Prostate gland (tissue), 2 donors: ENCODE data around the gene C13orf42. TPM values are rescaled to one million over a fixed set of nuclear protein-coding genes. Genes with fewer than 3 reads are reported as not detected.

Source experiments
- DNase-seq: peaks from one replicate; pipeline ENCODE4 v3.0.0-alpha.2; 2019; ENCODE audit warnings: low spot score
- H3K27ac ChIP-seq, 2 donors: fragments of 200-600 bp; sonication (generic); 2 replicates each; pipeline ENCODE4 v1.5.1; 2017 to 2019
- H3K27me3 ChIP-seq: fragments of 200-600 bp; sonication (generic); replicated peaks from 2 replicates; pipeline ENCODE4 v1.5.1; 2019; ENCODE audit not compliant: insufficient read depth
- H3K36me3 ChIP-seq, 2 donors: fragments of 200-600 bp; sonication (generic); 1 replicate in 1 of 2; 2 replicates in 1 of 2; pipeline versions ENCODE4 v1.5.1 to v1.8.1; 2017 to 2019
- H3K4me1 ChIP-seq: fragments of 200-600 bp; sonication (generic); replicated peaks from 2 replicates; pipeline ENCODE4 v1.5.1; 2019
- H3K4me3 ChIP-seq, 2 donors: fragments of 200-600 bp; sonication (generic); 2 replicates each; pipeline ENCODE4 v1.5.1; 2017 to 2019
- H3K9me3 ChIP-seq: fragments of 200-600 bp; sonication (generic); 2 replicates; pipeline ENCODE4 v1.5.1; 2017
- POLR2A ChIP-seq: fragments of 450-650 bp; IDR thresholded peaks from one replicate; pipeline ENCODE4 v1.6.1; 2016; ENCODE audit warnings: antibody characterized with exemption, mild to moderate bottlenecking
- POLR2AphosphoS5 ChIP-seq: sonication (generic); formaldehyde crosslinking; IDR thresholded peaks from one replicate; pipeline ENCODE4 v1.6.1; 2017; ENCODE audit warnings: antibody characterized with exemption
- WGBS: methylation state at CpG from one replicate; pipeline ENCODE4 v1.1.5; 2018; 5-methylcytosine and 5-hydroxymethylcytosine counted together
- intact Hi-C: fragments of 100-400 bp; cut with DNase I; formaldehyde crosslinking; loops from one replicate; pipeline ENCODE4 v1.14.2; 2022
- total RNA-seq, 2 donors: library from RNA; depleted of rRNA; stranded (reverse); fragments of >200 nt; gene quantifications; one replicate each; pipeline ENCODE4 v1.1.0, GENCODE V29; 2016
- TF ChIP-seq, protein P1 (sequence below), 4 experiments: fragments of 200-600 bp in 2 of 4; fragments of 450-650 bp in 2 of 4; sonication (generic) in 2 of 4; IDR thresholded peaks; 1 replicate in 3 of 4; 2 replicates in 1 of 4; pipeline ENCODE4 v1.5.1; 2016 to 2019; ENCODE audit warnings: antibody characterized with exemption in 4 of 4, mild to moderate bottlenecking in 2 of 4, moderate library complexity in 2 of 4

Gene C13orf42
- total RNA-seq, 2 donors from 2014 or later: 0.57 TPM; not detected in 1

DNA sequence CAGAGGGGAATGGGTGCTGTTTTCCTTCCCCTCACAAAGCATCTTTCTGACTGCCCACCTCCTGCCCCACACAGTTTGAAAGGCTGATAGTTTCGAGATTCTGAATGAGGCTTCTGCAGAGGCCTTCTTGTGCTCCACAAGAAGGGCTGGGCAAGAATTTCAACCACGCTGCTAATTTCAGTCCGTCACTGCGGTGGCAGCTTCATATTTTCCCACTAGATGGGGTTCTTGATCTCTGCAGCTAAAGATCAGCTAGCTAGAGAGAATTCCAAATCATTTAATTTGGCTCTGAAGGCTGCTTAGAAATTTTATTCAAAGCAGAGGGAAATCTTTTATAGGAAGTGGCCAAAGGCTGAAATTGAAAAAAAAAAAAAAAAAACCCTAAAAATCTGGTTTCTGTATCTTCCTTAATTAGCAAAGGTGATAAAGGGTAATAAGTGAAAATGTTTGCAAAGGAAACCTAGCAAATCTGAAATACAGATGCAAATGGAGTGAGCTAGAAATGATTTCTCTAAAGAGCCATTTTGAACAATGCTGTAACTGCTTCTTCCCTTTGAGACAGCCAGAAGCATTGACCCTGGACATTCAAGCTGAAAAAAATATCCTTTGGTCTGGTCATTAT, 38.0 kb upstream of the C13orf42 start:
- Histone ChIP-seq H3K9me3 (no peaks in the 10 kb centered on the region), H3K27me3 (no peaks in the 10 kb centered on the region), H3K27ac (no peak overlapping the region), H3K36me3 (no peaks in the 10 kb centered on the region), H3K4me3 (no peak overlapping the region), H3K4me1 (no peaks in the 10 kb centered on the region)
- TF ChIP-seq POLR2A: no peak
- TF ChIP-seq, protein P1, sequence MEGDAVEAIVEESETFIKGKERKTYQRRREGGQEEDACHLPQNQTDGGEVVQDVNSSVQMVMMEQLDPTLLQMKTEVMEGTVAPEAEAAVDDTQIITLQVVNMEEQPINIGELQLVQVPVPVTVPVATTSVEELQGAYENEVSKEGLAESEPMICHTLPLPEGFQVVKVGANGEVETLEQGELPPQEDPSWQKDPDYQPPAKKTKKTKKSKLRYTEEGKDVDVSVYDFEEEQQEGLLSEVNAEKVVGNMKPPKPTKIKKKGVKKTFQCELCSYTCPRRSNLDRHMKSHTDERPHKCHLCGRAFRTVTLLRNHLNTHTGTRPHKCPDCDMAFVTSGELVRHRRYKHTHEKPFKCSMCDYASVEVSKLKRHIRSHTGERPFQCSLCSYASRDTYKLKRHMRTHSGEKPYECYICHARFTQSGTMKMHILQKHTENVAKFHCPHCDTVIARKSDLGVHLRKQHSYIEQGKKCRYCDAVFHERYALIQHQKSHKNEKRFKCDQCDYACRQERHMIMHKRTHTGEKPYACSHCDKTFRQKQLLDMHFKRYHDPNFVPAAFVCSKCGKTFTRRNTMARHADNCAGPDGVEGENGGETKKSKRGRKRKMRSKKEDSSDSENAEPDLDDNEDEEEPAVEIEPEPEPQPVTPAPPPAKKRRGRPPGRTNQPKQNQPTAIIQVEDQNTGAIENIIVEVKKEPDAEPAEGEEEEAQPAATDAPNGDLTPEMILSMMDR (IDR thresholded peaks at IDR 0.05): peak; percentile 24 to 74 (median 63)
- 0% methylated on average over 4 of the region's 4 CpGs for WGBS
- intact Hi-C loops: loop anchor here (2.0 to 5.0 kb wide), 2 partner anchors 73 to 138 kb away; partner anchors contain the start of gene FAM124A
- DNase-seq: peak; percentile 42

DNA sequence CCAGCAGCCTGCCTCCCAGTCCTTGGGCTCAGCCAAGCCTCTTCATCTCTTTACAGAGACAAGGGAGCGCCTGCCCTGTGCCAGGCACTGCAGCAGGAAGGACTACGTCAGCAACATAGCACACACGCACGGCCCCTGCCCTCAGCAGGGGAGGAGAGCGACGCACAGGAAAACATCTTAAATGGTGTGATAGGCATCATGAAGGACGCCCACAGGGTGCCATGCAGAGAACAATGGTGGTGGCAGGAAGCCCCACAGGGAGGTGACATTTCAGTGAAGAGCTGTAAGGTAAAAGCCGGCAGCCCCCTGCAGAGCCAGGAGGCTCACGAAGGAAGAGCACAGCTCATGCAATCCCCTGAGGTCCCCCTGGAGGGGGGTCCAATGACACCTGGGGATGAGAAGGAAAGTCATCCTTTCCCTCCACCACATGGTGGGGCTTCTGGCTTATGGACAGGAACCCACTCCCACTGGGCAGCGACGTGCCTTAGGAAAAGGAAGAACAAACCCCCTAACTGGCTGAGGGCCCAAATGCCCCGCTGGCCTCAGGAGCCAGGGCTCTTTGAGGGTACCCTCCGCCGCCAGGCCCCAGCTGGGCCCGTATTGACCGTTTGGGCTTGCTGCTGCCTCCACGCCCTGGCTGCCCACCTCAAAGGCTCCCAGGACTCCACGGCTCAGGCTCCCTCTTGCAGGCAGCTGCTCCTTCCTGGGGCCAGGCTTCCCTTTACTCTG, 37.3 kb upstream of the C13orf42 start:
- Histone ChIP-seq H3K4me1 (no peaks in the 10 kb centered on the region), H3K27me3 (no peaks in the 10 kb centered on the region), H3K36me3 (no peaks in the 10 kb centered on the region), H3K4me3 (no peak overlapping the region), H3K9me3 (no peaks in the 10 kb centered on the region), H3K27ac (no peak overlapping the region)
- 71% methylated on average over 17 of the region's 18 CpGs for WGBS
- TF ChIP-seq POLR2A: no peak
- intact Hi-C loops: loop anchor here (2.0 to 5.0 kb wide), 2 partner anchors 74 to 138 kb away; partner anchors contain the start of gene FAM124A
- DNase-seq: no peak

DNA sequence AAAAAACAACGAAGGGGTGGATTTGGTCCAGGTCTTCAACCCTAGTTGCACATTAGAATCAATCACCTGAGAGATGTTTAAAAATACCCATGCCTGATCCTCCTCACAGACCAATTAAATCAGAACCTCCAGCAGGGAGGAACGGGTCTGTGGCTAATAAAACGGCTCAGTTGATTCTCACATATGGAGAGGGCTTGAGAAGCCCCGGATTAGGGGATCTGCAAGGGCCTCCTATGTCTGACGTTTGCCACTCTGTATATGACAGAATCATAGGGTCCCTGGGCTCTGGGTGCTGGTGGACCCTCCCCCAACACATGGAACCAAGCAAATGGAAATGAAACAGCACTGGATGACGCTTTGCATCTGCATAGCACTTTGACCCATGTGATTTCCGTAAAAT, 36.7 kb upstream of the C13orf42 start:
- H3K4me3 ChIP-seq: no peak overlapping the region
- intact Hi-C loops: loop anchor here (2.0 to 5.0 kb wide), 2 partner anchors 75 to 139 kb away; partner anchors contain the start of gene FAM124A
- H3K27ac ChIP-seq: no peak overlapping the region
- H3K4me1 ChIP-seq: no peaks in the 10 kb centered on the region
- TF ChIP-seq POLR2AphosphoS5 (no peak), POLR2A (no peak)
- TF ChIP-seq, protein P1 (IDR thresholded peaks at IDR 0.05): no peak
- no peaks in the 10 kb centered on the region for H3K9me3 ChIP-seq
- H3K36me3 ChIP-seq: no peaks in the 10 kb centered on the region
- DNase-seq: no peak
- no peaks in the 10 kb centered on the region for H3K27me3 ChIP-seq
- 74% methylated on average over 7 of the region's 7 CpGs for WGBS

DNA sequence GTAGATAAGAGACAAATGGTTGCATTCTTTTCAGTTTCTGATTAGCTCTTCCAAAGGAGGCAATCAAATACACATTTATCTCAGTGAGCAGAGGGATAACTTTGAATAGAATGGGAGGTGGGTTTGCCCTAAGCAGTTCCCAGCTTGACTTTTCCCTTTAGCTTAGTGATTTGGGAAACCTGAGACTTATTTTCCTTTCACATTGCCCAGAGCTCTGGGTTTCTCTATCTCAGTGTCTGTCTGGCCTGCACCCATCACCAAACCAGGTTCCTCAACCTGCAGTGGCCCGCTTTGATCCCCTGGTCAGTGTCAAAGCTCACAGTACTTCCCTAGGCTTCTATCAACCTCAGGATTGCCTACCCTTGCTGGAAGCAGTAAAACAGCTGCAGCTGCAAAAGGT, 35.6 kb upstream of the C13orf42 start:
- Histone ChIP-seq H3K4me3 (no peak overlapping the region), H3K27me3 (no peaks in the 10 kb centered on the region), H3K4me1 (no peaks in the 10 kb centered on the region), H3K27ac (no peak overlapping the region), H3K9me3 (no peaks in the 10 kb centered on the region), H3K36me3 (no peaks in the 10 kb centered on the region)
- no peak for DNase-seq
- TF ChIP-seq POLR2AphosphoS5: no peak
- TF ChIP-seq, protein P1 (IDR thresholded peaks at IDR 0.05): no peak
- TF ChIP-seq POLR2A: no peak
- intact Hi-C loops: loop anchor here (5.0 kb wide), 1 partner anchor 76 kb away; the partner anchor contains the start of gene FAM124A
- WGBS: 95% methylated on average over 1 of the region's 1 CpG

DNA sequence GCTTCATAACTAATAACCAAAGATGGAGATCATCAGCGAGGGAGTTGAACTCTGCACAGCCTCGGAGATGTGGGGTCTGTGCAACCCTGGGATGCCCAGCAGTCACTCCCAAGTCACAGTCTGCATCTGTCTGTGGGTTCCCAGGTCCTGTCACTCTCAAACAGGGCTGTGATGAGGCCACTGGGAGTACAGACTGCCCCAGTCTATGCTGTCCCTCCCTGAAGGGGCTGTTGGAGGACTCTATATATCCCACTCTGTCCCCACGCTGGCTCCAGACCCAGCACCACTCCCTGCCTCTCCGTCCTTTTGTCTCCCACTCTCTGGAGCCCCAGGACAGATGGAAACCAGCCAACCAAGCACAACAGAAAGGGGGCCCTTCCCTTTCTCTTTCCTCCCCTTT, 26.2 kb upstream of the C13orf42 start:
- intact Hi-C loops: no loop called here
- 77% methylated on average over 4 of the region's 4 CpGs for WGBS
- no peaks in the 10 kb centered on the region for H3K9me3 ChIP-seq
- H3K36me3 ChIP-seq: no peaks in the 10 kb centered on the region
- DNase-seq: no peak
- H3K4me3 ChIP-seq: no peak overlapping the region
- no peak for TF ChIP-seq POLR2AphosphoS5
- TF ChIP-seq POLR2A: no peak
- TF ChIP-seq, protein P1 (IDR thresholded peaks at IDR 0.05): no peak
- no peaks in the 10 kb centered on the region for H3K27me3 ChIP-seq
- no peak overlapping the region for H3K27ac ChIP-seq
- no peaks in the 10 kb centered on the region for H3K4me1 ChIP-seq
